Left lung (tissue), 10 donors: ENCODE results near the gene SIN3B. TPM values are rescaled to one million over a fixed set of nuclear protein-coding genes. Genes with fewer than 3 reads are reported as not detected.

Experiments
- ATAC-seq: fragments of 200-7000 bp; cut with Tn5 transposase; one replicate; pipeline ENCODE4 v1.9.1; 2020; ENCODE audit warnings: moderate library complexity
- DNase-seq, 4 donors: peaks; one replicate each; pipeline ENCODE4 v3.0.0-alpha.2; 2013 to 2020
- H3K27ac ChIP-seq, 2 donors: fragments of 200-600 bp; sonication (generic) in 1 of 2; one replicate each; pipeline versions ENCODE4 v1.5.0 to v1.8.0; 2020 to 2021
- H3K27me3 ChIP-seq, 2 donors: fragments of 200-600 bp; sonication (generic) in 1 of 2; one replicate each; pipeline versions ENCODE4 v1.5.0 to v1.8.0; 2020 to 2021
- H3K36me3 ChIP-seq, 2 donors: fragments of 200-600 bp; sonication (generic) in 1 of 2; one replicate each; pipeline versions ENCODE4 v1.5.0 to v1.8.0; 2020 to 2021
- H3K4me1 ChIP-seq, 2 donors: fragments of 200-600 bp; one replicate each; pipeline ENCODE4 v1.8.0; 2021
- H3K4me3 ChIP-seq, 2 donors: fragments of 200-600 bp; sonication (generic) in 1 of 2; one replicate each; pipeline versions ENCODE4 v1.5.0 to v1.8.0; 2020 to 2021; ENCODE audit warnings: mild to moderate bottlenecking in 1 of 2
- H3K9me3 ChIP-seq, 2 donors: fragments of 200-600 bp; sonication (generic) in 1 of 2; one replicate each; pipeline versions ENCODE4 v1.5.0 to v1.8.0; 2020 to 2021
- CTCF ChIP-seq, 2 donors: fragments of 200-600 bp; sonication (generic) in 1 of 2; IDR thresholded peaks; one replicate each; pipeline versions ENCODE4 v1.5.0 to v1.8.0; 2021; ENCODE audit warnings: antibody characterized with exemption in 2 of 2
- intact Hi-C, 2 donors: fragments of 100-400 bp; cut with DNase I; formaldehyde crosslinking; loops; one replicate each; pipeline versions ENCODE4 v1.11.2 to v1.14.2; 2022
- polyA plus RNA-seq, 6 donors: library from polyadenylated mRNA; unstranded; fragments of 120-200 nt; gene quantifications; one replicate each; pipeline ENCODE4 v1.2.1, GENCODE V29; 2013; ENCODE audit not compliant: insufficient read length in 6 of 6
- total RNA-seq, 2 donors: library from RNA; stranded (reverse); fragmentation: NEBNext Ultra II Directional; extraction: Animal tissue kit (Norgen Biotek cat#: 25700); gene quantifications; one replicate each; pipeline ENCODE4 v1.2.1, GENCODE V29; 2021
- donor health status: DM: no; HTN: yes; CAD: no.
- donor health status: DM: no; HTN: no; CAD: no.

Gene SIN3B
- total and polyA plus RNA-seq, 8 donors: 46.3 to 91.1 (median 69.5) TPM

GRCh38 chr19:16856091-16856490 lies 26.9 kb downstream of the SIN3B start:
- H3K27me3 ChIP-seq: no peaks in the 10 kb centered on the region

GRCh38 chr19:16859626-16860025 lies 30.4 kb downstream of the SIN3B start:
- Histone ChIP-seq H3K27ac (no peak overlapping the region), H3K4me1 (peaks cover 0 to 10% of the 10 kb centered on the region in 2 donors), H3K36me3 (peaks cover 0 to 62% of the 10 kb centered on the region in 2 donors), H3K9me3 (no peaks in the 10 kb centered on the region), H3K4me3 (no peak overlapping the region), H3K27me3 (no peaks in the 10 kb centered on the region)
- DNase-seq (peak in 1 of 4 donors; percentile 50), ATAC-seq (no peak)
- no peak for TF ChIP-seq CTCF (IDR thresholded peaks at IDR 0.05)
- intact Hi-C loops: no loop called here

More at GRCh38 chr19:16856091-16856490, 26.9 kb downstream of the SIN3B start:
- Histone ChIP-seq H3K4me3 (no peak overlapping the region), H3K36me3 (peaks cover 0 to 68% of the 10 kb centered on the region in 2 donors), H3K9me3 (no peaks in the 10 kb centered on the region), H3K27ac (no peak overlapping the region), H3K4me1 (no peaks in the 10 kb centered on the region)
- TF ChIP-seq CTCF (IDR thresholded peaks at IDR 0.05): no peak
- intact Hi-C loops: no loop called here
- ATAC-seq: no peak
- peak in 1 of 4 donors; percentile 25 for DNase-seq

- H3K27me3 ChIP-seq: no peaks in the 10 kb centered on the region
- TF ChIP-seq CTCF (IDR thresholded peaks at IDR 0.05): no peak
- intact Hi-C loops: no loop called here
Observed at GRCh38 chr19:16860118-16860517, 30.9 kb downstream of the SIN3B start.

DNA sequence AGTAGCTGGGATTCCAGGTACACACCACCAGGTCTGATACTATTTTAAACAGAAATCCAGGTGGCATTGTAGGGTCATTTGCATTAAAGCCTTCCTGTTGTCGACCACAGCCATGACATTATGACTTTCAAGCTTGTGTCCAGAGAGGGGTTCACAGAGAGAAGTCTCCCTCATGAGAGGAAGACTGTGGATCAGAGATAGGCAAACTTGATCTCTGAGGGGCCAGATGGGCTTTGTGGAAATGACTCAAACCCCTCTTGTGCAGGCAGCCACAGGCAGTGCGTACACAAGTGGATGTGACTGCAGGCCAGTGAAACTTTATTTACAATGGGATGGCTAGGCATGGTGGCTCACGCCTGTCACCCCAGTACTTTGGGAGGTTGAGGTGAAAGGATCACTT lies 31.8 kb downstream of the SIN3B start:
- no peak overlapping the region for H3K27ac ChIP-seq
- H3K36me3 ChIP-seq: peaks cover 0 to 62% of the 10 kb centered on the region in 2 donors
- intact Hi-C loops: no loop called here
- no peak for TF ChIP-seq CTCF (IDR thresholded peaks at IDR 0.05)
- peak in 1 of 4 donors; percentile 2 for DNase-seq
- H3K9me3 ChIP-seq: no peaks in the 10 kb centered on the region
- no peak overlapping the region for H3K4me3 ChIP-seq
- no peaks in the 10 kb centered on the region for H3K27me3 ChIP-seq
- ATAC-seq: no peak
- peaks cover 0 to 10% of the 10 kb centered on the region in 2 donors for H3K4me1 ChIP-seq

More at GRCh38 chr19:16860118-16860517, 30.9 kb downstream of the SIN3B start:
- Histone ChIP-seq H3K4me1 (peaks cover 0 to 10% of the 10 kb centered on the region in 2 donors), H3K27ac (no peak overlapping the region), H3K4me3 (no peak overlapping the region), H3K36me3 (peaks cover 0 to 62% of the 10 kb centered on the region in 2 donors), H3K9me3 (no peaks in the 10 kb centered on the region)
- DNase-seq: peak in 1 of 4 donors; percentile 39
- ATAC-seq: no peak

DNA sequence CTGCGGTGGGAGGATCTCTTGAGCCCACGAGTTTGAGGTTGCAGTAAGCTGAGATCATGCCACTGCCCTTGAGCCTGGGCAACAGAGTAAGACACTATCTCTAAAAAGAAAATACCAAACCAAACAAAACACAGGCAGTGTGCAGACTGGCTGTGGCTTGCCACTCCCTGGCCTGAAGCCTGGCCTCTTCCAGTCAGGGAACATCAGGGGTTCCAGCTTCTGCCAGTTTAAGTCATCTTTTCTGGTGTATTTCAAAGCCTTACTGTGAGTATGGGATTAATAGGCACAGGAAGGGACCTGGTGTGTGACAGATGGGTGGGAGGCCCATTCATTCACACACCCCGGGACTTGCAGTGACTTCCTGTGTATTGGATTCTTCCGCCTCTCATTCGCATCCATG lies 32.6 kb downstream of the SIN3B start:
- ATAC-seq (no peak), DNase-seq (peak in 1 of 4 donors; percentile 4)
- H3K4me3 ChIP-seq: no peak overlapping the region
- no peaks in the 10 kb centered on the region for H3K9me3 ChIP-seq
- no peaks in the 10 kb centered on the region for H3K27me3 ChIP-seq
- no peak overlapping the region for H3K27ac ChIP-seq
- intact Hi-C loops: no loop called here
- H3K36me3 ChIP-seq: peaks cover 0 to 62% of the 10 kb centered on the region in 2 donors
- no peak for TF ChIP-seq CTCF (IDR thresholded peaks at IDR 0.05)
- peaks cover 0 to 10% of the 10 kb centered on the region in 2 donors for H3K4me1 ChIP-seq
